Upper lobe of left lung (tissue), 6 donors: ENCODE data around the gene HIVEP3. TPM values are rescaled to one million over a fixed set of nuclear protein-coding genes. Genes with fewer than 3 reads are reported as not detected.

Experiments
- ATAC-seq, 2 donors: fragments of 200-7000 bp; cut with Tn5 transposase; one replicate each; pipeline ENCODE4 v1.9.1; 2022; ENCODE audit warnings: mild to moderate bottlenecking in 2 of 2, moderate library complexity in 2 of 2; ENCODE audit not compliant: low FRiP score in 2 of 2
- DNase-seq, 2 donors: peaks; one replicate each; pipeline ENCODE4 v3.0.0-alpha.2; 2019 to 2020
- H3K27ac ChIP-seq, 4 donors: fragments of 200-600 bp; sonication (generic); one replicate each; pipeline ENCODE4 v1.5.1; 2016 to 2019
- H3K27me3 ChIP-seq, 4 donors: fragments of 200-600 bp; sonication (generic); one replicate each; pipeline ENCODE4 v1.5.1; 2017 to 2019
- H3K36me3 ChIP-seq, 4 donors: fragments of 200-600 bp; sonication (generic); one replicate each; pipeline ENCODE4 v1.5.1; 2016 to 2019
- H3K4me1 ChIP-seq, 4 donors: fragments of 200-600 bp; sonication (generic); one replicate each; pipeline ENCODE4 v1.5.1; 2018 to 2019
- H3K4me3 ChIP-seq, 4 donors: fragments of 200-600 bp; sonication (generic); one replicate each; pipeline ENCODE4 v1.5.1; 2017 to 2019; ENCODE audit warnings: mild to moderate bottlenecking in 2 of 4, moderate library complexity in 1 of 4
- H3K9me3 ChIP-seq, 4 donors: fragments of 200-600 bp; sonication (generic); one replicate each; pipeline ENCODE4 v1.5.1; 2018 to 2019
- EP300 ChIP-seq, 4 donors: sonication (generic); formaldehyde crosslinking; IDR thresholded peaks; one replicate each; pipeline ENCODE4 v1.5.1; 2017; ENCODE audit warnings: antibody characterized with exemption in 4 of 4, control low read depth in 2 of 4
- POLR2A ChIP-seq, 4 donors: fragments of 450-650 bp; IDR thresholded peaks; one replicate each; pipeline ENCODE4 v1.5.1; 2016 to 2017; ENCODE audit warnings: antibody characterized with exemption in 4 of 4, mild to moderate bottlenecking in 2 of 4
- POLR2AphosphoS5 ChIP-seq, 2 donors: sonication (generic); formaldehyde crosslinking; IDR thresholded peaks; one replicate each; pipeline ENCODE4 v1.5.1; 2017; ENCODE audit warnings: antibody characterized with exemption in 2 of 2
- WGBS, 2 donors: methylation state at CpG; one replicate each; pipeline ENCODE4 v1.1.5; 2017 to 2018; 5-methylcytosine and 5-hydroxymethylcytosine counted together
- total RNA-seq, 6 donors: library from RNA; depleted of rRNA in 4 of 6; stranded (reverse); fragments of >200 nt in 4 of 6; gene quantifications; one replicate each; pipeline versions ENCODE4 v1.1.0 to v1.2.1, GENCODE V29; 2016 to 2021
- TF ChIP-seq, protein P1 (sequence below), 6 experiments: fragments of 450-650 bp in 4 of 6; fragments of 200-600 bp in 2 of 6; sonication (generic) in 2 of 6; IDR thresholded peaks; one replicate each; pipeline ENCODE4 v1.5.1; 2016 to 2019; ENCODE audit warnings: antibody characterized with exemption in 6 of 6
- donor health status: DM: no; HTN: no; CAD: no; lungs with moderate emphysema.
- donor health status: DM: no; HTN: yes; CAD: no; lungs with severe emphysema.

Gene HIVEP3
- total RNA-seq, 6 donors from 2014 or later: 9.7 to 23.0 (median 11.6) TPM

- no peak overlapping the region for H3K27ac ChIP-seq
- H3K9me3 ChIP-seq: no peaks in the 10 kb centered on the region
- 80 to 81% methylated on average over 15 of the region's 15 CpGs for WGBS, 2 donors
- DNase-seq (peak in 1 of 2 donors; percentile 71), ATAC-seq (peak in 1 of 2 donors; percentile 21)
- H3K4me3 ChIP-seq: no peak overlapping the region
- H3K4me1 ChIP-seq: peaks cover 9 to 32% (median 17%) of the 10 kb centered on the region in 4 donors
- no peaks in the 10 kb centered on the region for H3K36me3 ChIP-seq
- H3K27me3 ChIP-seq: no peaks in the 10 kb centered on the region
- TF ChIP-seq EP300 (IDR thresholded peaks at IDR 0.05) (peak in 1 of 4 donors; percentile 61), POLR2AphosphoS5 (IDR thresholded peaks at IDR 0.05) (peak; percentile 61), POLR2A (IDR thresholded peaks at IDR 0.05) (no peak)
- TF ChIP-seq, protein P1, sequence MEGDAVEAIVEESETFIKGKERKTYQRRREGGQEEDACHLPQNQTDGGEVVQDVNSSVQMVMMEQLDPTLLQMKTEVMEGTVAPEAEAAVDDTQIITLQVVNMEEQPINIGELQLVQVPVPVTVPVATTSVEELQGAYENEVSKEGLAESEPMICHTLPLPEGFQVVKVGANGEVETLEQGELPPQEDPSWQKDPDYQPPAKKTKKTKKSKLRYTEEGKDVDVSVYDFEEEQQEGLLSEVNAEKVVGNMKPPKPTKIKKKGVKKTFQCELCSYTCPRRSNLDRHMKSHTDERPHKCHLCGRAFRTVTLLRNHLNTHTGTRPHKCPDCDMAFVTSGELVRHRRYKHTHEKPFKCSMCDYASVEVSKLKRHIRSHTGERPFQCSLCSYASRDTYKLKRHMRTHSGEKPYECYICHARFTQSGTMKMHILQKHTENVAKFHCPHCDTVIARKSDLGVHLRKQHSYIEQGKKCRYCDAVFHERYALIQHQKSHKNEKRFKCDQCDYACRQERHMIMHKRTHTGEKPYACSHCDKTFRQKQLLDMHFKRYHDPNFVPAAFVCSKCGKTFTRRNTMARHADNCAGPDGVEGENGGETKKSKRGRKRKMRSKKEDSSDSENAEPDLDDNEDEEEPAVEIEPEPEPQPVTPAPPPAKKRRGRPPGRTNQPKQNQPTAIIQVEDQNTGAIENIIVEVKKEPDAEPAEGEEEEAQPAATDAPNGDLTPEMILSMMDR (IDR thresholded peaks at IDR 0.05): no peak
These were observed 414.3 kb downstream of the HIVEP3 start for GRCh38 chr1:41504114-41505035.

DNA sequence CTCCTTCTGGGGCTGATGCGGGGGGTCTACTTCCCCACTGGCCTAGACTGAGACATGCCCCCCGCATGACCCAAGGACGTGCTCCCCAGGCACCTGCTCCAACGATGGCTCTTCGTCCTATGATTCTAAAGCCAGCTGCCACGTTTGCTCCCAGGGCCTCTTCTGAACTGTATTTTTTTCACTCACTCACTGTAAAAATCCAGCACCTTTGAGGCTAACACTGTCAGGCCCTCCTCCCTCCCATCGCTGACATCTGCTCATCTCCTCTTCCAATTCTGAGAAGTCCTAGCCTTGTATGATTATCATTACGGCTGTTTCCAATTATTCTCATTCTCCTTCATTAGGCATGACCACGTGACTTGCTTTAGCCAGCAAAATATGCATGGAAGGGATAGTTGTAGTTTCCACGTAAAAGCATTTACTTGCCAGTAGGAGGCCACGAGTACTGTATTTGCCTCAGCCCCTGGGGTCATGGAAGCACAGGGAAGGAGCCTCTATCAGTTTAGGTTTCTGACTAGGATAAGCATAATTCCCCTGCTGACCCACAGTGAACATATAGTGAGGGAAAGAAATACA is 415.1 kb downstream of the HIVEP3 start:
- no peak for ATAC-seq
- Histone ChIP-seq H3K27me3 (no peaks in the 10 kb centered on the region), H3K4me1 (peaks cover 16 to 39% (median 24%) of the 10 kb centered on the region in 4 donors), H3K27ac (no peak overlapping the region), H3K9me3 (no peaks in the 10 kb centered on the region), H3K36me3 (no peaks in the 10 kb centered on the region), H3K4me3 (no peak overlapping the region)
- no peak for DNase-seq
- TF ChIP-seq EP300 (IDR thresholded peaks at IDR 0.05) (no peak), POLR2A (IDR thresholded peaks at IDR 0.05) (no peak), POLR2AphosphoS5 (IDR thresholded peaks at IDR 0.05) (no peak)
- TF ChIP-seq, protein P1 (IDR thresholded peaks at IDR 0.05): no peak
- 93% methylated on average over 11 of the region's 11 CpGs for WGBS, 2 donors

DNA sequence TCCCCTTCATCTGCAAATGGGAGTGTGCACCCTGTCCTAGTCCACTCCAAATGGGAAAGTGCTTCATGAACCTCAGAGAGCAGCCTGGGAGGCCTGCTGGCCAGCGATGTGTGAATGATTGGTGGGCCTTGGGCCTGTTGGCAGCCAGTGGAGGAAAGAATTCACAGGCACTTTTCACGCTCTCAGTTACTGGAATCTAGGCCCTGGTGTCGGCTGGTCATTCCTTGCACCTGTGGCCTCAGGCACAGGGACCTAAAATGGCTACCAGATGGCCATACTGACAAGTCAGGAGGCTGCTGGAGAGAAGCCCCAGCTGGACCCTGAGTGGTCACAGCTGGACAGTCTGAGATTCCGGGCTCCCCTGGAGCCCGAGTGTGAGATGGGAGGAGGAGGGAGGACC is 415.8 kb downstream of the HIVEP3 start:
- no peak for DNase-seq

DNA sequence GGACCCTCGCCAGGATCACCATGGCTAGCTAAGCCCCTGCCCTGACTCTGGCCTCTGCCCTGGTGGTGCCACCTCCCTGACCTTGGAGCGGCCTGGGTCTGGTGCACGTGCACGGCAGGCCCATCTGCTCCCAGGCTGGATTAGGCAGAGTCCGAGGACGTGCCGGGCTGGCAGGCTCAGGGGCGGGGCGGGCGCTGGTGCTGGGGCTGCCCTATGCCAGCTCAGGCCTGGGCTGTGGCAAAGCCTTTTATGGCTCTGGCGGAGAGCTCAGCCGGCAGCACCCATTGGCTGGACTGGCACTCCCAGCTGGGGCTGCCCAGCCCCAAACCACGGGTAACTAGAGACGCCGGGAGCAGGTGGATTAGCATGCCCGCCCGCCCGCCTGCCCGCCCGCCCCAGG is 417.1 kb downstream of the HIVEP3 start:
- Histone ChIP-seq H3K9me3 (no peaks in the 10 kb centered on the region), H3K4me1 (peaks cover 35 to 54% (median 40%) of the 10 kb centered on the region in 4 donors), H3K36me3 (no peaks in the 10 kb centered on the region), H3K4me3 (no peak overlapping the region), H3K27ac (peak overlapping the region in 2 of 4 donors; percentile 87 to 90), H3K27me3 (no peaks in the 10 kb centered on the region)
- TF ChIP-seq EP300 (IDR thresholded peaks at IDR 0.05) (no peak), POLR2AphosphoS5 (IDR thresholded peaks at IDR 0.05) (no peak), POLR2A (IDR thresholded peaks at IDR 0.05) (no peak)
- 85 to 93% methylated on average over 6 to 15 of the region's 20 CpGs for WGBS, 2 donors
- DNase-seq: peak in 1 of 2 donors; percentile 88
- no peak for ATAC-seq

More for the DNA sequence above, 415.8 kb downstream of the HIVEP3 start:
- no peak overlapping the region for H3K27ac ChIP-seq
- no peaks in the 10 kb centered on the region for H3K27me3 ChIP-seq
- no peaks in the 10 kb centered on the region for H3K9me3 ChIP-seq
- TF ChIP-seq, protein P1 (IDR thresholded peaks at IDR 0.05): no peak
- TF ChIP-seq POLR2AphosphoS5 (IDR thresholded peaks at IDR 0.05): peak; percentile 40 to 64
- peaks cover 23 to 43% (median 31%) of the 10 kb centered on the region in 4 donors for H3K4me1 ChIP-seq
- no peak overlapping the region for H3K4me3 ChIP-seq
- no peak for ATAC-seq
- no peaks in the 10 kb centered on the region for H3K36me3 ChIP-seq
- WGBS, 2 donors: 82 to 86% methylated on average over 3 to 5 of the region's 5 CpGs

DNA sequence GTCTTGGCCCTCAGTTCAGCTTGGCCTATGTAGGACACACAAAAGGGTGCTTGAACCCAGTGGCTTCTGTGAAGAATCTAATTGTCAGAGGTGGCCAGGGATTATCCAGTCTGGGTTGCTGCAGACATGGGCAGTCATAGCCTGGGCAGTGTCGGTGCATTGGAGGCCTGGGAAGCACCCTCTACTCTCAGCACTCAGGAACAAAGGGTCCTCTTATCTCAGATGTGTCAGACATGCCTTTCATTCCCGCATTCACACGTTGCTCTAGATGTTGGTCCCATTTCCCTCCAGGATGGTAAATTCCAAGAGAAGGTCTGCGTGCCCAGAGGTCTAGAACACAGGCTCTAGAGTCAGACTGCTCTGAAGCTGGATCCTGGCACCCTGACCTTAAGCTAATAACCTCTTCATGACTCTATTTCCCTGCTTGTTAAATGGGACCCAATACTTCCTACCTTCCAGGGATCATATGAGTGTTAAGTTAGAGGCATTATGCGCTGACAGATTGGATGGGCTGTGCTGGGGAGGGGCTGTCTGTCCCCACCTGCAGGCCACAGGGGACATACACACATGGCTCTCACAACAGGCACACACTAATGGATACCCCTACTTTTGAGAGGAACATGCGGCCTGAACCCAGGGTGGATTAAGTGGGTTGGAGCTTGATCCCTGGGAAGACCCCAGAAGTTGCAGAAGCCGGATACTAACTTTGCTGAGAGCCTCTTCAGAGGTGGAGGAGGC is 417.8 kb downstream of the HIVEP3 start:
- 75 to 88% methylated on average over 5 to 7 of the region's 7 CpGs for WGBS, 2 donors
- DNase-seq (no peak), ATAC-seq (no peak)
- H3K36me3 ChIP-seq: no peaks in the 10 kb centered on the region
- H3K27me3 ChIP-seq: no peaks in the 10 kb centered on the region
- H3K27ac ChIP-seq: peak overlapping the region; percentile 74 to 90 (median 88)
- H3K9me3 ChIP-seq: no peaks in the 10 kb centered on the region
- H3K4me1 ChIP-seq: peaks cover 41 to 60% (median 46%) of the 10 kb centered on the region in 4 donors
- TF ChIP-seq POLR2A (IDR thresholded peaks at IDR 0.05) (no peak), EP300 (IDR thresholded peaks at IDR 0.05) (peak in 1 of 4 donors; percentile 20)
- H3K4me3 ChIP-seq: no peak overlapping the region
